GM23338 (cell line): ENCODE data around the gene NAB2. TPM values are rescaled to one million over a fixed set of nuclear protein-coding genes. Genes with fewer than 3 reads are reported as not detected.

Experiments used
- ATAC-seq: fragments of 200-7000 bp; cut with Tn5 transposase; 3 replicates; pipeline ENCODE4 v1.9.1; 2020
- DNase-seq: peaks from one replicate; pipeline ENCODE4 v3.0.0-alpha.2; 2015; ENCODE audit warnings: low spot score
- H2AFZ ChIP-seq: fragments of 200-600 bp; sonication (generic); 2 replicates; pipeline ENCODE4 v1.8.0; 2016; ENCODE audit warnings: antibody characterized with exemption, mild to moderate bottlenecking, moderate library complexity
- H3F3A ChIP-seq: fragments of 200-600 bp; sonication (generic); replicated peaks from 2 replicates; pipeline ENCODE4 v1.8.0; 2017; ENCODE audit warnings: antibody characterized with exemption, mixed run types, low read depth
- H3K27ac ChIP-seq: fragments of 200-600 bp; sonication (generic); 2 replicates; pipeline ENCODE4 v1.6.1; 2016; ENCODE audit warnings: low read depth
- H3K27me3 ChIP-seq: fragments of 200-600 bp; sonication (generic); 2 replicates; pipeline ENCODE4 v1.8.0; 2016; ENCODE audit warnings: mild to moderate bottlenecking, mixed run types, moderate library complexity; ENCODE audit not compliant: insufficient read depth
- H3K36me3 ChIP-seq: fragments of 200-600 bp; sonication (generic); 2 replicates; pipeline ENCODE4 v1.8.0; 2016; ENCODE audit warnings: mild to moderate bottlenecking; ENCODE audit not compliant: insufficient read depth
- H3K4me1 ChIP-seq: fragments of 200-600 bp; sonication (generic); 2 replicates; pipeline ENCODE4 v1.8.0; 2016; ENCODE audit warnings: mild to moderate bottlenecking, moderate library complexity; ENCODE audit not compliant: insufficient read depth
- H3K4me2 ChIP-seq: fragments of 200-600 bp; sonication (generic); 2 replicates; pipeline ENCODE4 v1.7.1; 2017; ENCODE audit warnings: mixed run types
- H3K4me3 ChIP-seq: fragments of 200-600 bp; sonication (generic); 2 replicates; pipeline ENCODE4 v1.6.1; 2016; ENCODE audit warnings: mixed run types
- H3K79me2 ChIP-seq: fragments of 200-600 bp; sonication (generic); replicated peaks from 2 replicates; pipeline ENCODE4 v1.8.0; 2017; ENCODE audit warnings: mild to moderate bottlenecking; ENCODE audit not compliant: insufficient read depth
- H3K9me2 ChIP-seq: fragments of 200-600 bp; sonication (generic); 2 replicates; pipeline ENCODE4 v1.8.0; 2017; ENCODE audit not compliant: insufficient read depth
- H4K20me1 ChIP-seq: fragments of 200-600 bp; sonication (generic); replicated peaks from 2 replicates; pipeline ENCODE4 v1.8.0; 2017; ENCODE audit warnings: mild to moderate bottlenecking; ENCODE audit not compliant: insufficient read depth
- H3K27ac Mint-ChIP-seq: 2 replicates; pipeline ENCODE4 v1.8.0; 2020; ENCODE audit warnings: inconsistent platforms, mild to moderate bottlenecking, moderate library complexity, mixed read lengths
- H3K27me3 Mint-ChIP-seq: 3 replicates; pipeline ENCODE4 v1.8.0; 2022; ENCODE audit warnings: low read depth, mild to moderate bottlenecking, moderate library complexity, mixed read lengths, inconsistent platforms; ENCODE audit not compliant: insufficient read depth, poor library complexity
- H3K36me3 Mint-ChIP-seq: 3 replicates; pipeline ENCODE4 v1.8.0; 2021; ENCODE audit warnings: low read depth, mild to moderate bottlenecking, inconsistent platforms, moderate library complexity, mixed read lengths
- H3K4me1 Mint-ChIP-seq: 3 replicates; pipeline ENCODE4 v1.8.0; 2020; ENCODE audit warnings: mild to moderate bottlenecking, inconsistent platforms, mixed read lengths
- H3K4me3 Mint-ChIP-seq: 3 replicates; pipeline ENCODE4 v1.8.0; 2021; ENCODE audit warnings: moderate library complexity, mild to moderate bottlenecking, inconsistent platforms, mixed read lengths
- H3K9me3 Mint-ChIP-seq: 3 replicates; pipeline ENCODE4 v1.8.0; 2020; ENCODE audit warnings: moderate library complexity, mild to moderate bottlenecking, inconsistent platforms, mixed read lengths
- CREB1 ChIP-seq: fragments of 250-450 bp; sonication (Bioruptor Pico); IDR thresholded peaks from 2 replicates; pipeline ENCODE4 v1.5.0; 2020; ENCODE audit warnings: low read depth, mild to moderate bottlenecking, moderate library complexity
- CTCF ChIP-seq, 2 experiments: fragments of 200-600 bp in 1 of 2; sonication (generic) in 1 of 2; conservative IDR thresholded peaks; 2 replicates each; pipeline versions ENCODE4 v1.5.1 to v1.6.1; 2016 to 2017; ENCODE audit warnings: antibody characterized with exemption in 2 of 2, low read depth in 2 of 2, mild to moderate bottlenecking in 2 of 2, moderate library complexity in 1 of 2
- EZH2 ChIP-seq: fragments of 200-600 bp; sonication (generic); IDR thresholded peaks from one replicate; pipeline ENCODE4 v1.8.0; 2017; ENCODE audit warnings: antibody characterized with exemption, mild to moderate bottlenecking, low read depth; ENCODE audit not compliant: unreplicated experiment
- POLR2AphosphoS5 ChIP-seq: IDR thresholded peaks from 2 replicates; pipeline ENCODE4 v1.6.1; 2016; ENCODE audit warnings: antibody characterized with exemption, low read depth
- REST ChIP-seq: IDR thresholded peaks from one replicate; pipeline ENCODE4 v1.6.1; 2018; ENCODE audit warnings: antibody characterized with exemption; ENCODE audit not compliant: unreplicated experiment
- STAT1 ChIP-seq: IDR thresholded peaks from one replicate; pipeline ENCODE4 v1.6.1; 2016; ENCODE audit warnings: antibody characterized with exemption; ENCODE audit not compliant: unreplicated experiment
- ZNF331 ChIP-seq: fragments of 250-450 bp; sonication (Bioruptor Pico); IDR thresholded peaks from 2 replicates; pipeline ENCODE4 v1.5.0; 2020; ENCODE audit warnings: low read depth, mild to moderate bottlenecking, moderate library complexity
- ZNF462 ChIP-seq: fragments of 250-450 bp; sonication (Bioruptor Pico); IDR thresholded peaks from 2 replicates; pipeline ENCODE4 v1.5.0; 2020; ENCODE audit warnings: mild to moderate bottlenecking, moderate library complexity
- polyA plus RNA-seq: library from polyadenylated mRNA; unstranded; fragments of >200 nt; fragmentation: Nextera tagmentation; extraction: Ambion mirVana; gene quantifications from 2 replicates; pipeline ENCODE4 v1.2.1, GENCODE V29; 2016
- total RNA-seq: library from RNA; depleted of rRNA; stranded (reverse); fragments of >200 nt; shearing (Covaris generic); gene quantifications from 2 replicates; pipeline ENCODE4 v1.2.3, GENCODE V29; 2014

Gene NAB2
- total and polyA plus RNA-seq, 2 experiments from 2014 or later = 6.5 to 19.8 TPM

- no peak for TF ChIP-seq CTCF (conservative IDR thresholded peaks at IDR 0.05; ENCODE audit: low read depth in 2 of 2)
- no peak for TF ChIP-seq ZNF462 (CRISPR knock-in tag)
- TF ChIP-seq POLR2AphosphoS5 = no peak
- no peak for TF ChIP-seq STAT1
- no peak for TF ChIP-seq EZH2
- no peak for TF ChIP-seq CREB1 (CRISPR knock-in tag)
- no peak for TF ChIP-seq ZNF331 (CRISPR knock-in tag)
- TF ChIP-seq REST = no peak
- Histone ChIP-seq H4K20me1 (no peaks in the 10 kb centered on the region), H2AFZ (no peak overlapping the region), H3K9me2 (peaks cover 2% of the 10 kb centered on the region; the same call in 1 of the 2 replicates), H3K4me3 (no peak overlapping the region), H3K36me3 (no peaks in the 10 kb centered on the region), H3K4me1 (no peaks in the 10 kb centered on the region), H3F3A (no peaks in the 10 kb centered on the region), H3K27me3 (no peaks in the 10 kb centered on the region), H3K4me2 (no peak overlapping the region), H3K27ac (no peak overlapping the region), H3K79me2 (no peaks in the 10 kb centered on the region)
- peaks cover 5% of the 10 kb centered on the region for H3K27me3 Mint-ChIP-seq
- no peaks in the 10 kb centered on the region for H3K9me3 Mint-ChIP-seq
- DNase-seq = no peak
- H3K27ac Mint-ChIP-seq = no peak overlapping the region
- H3K36me3 Mint-ChIP-seq = no peaks in the 10 kb centered on the region
- H3K4me1 Mint-ChIP-seq = 0 out of 3 replicates have a peak, but pooled peaks cover 2% of the 10 kb centered on the region
- no peak for ATAC-seq
- H3K4me3 Mint-ChIP-seq = no peak overlapping the region
Observed at GRCh38 chr12:57044468-57044867, 44.4 kb upstream of the NAB2 start.
